HepG2 (cell line): ENCODE data around the gene ARG2. TPM values are rescaled to one million over a fixed set of nuclear protein-coding genes. Genes with fewer than 3 reads are reported as not detected.
A peak's percentile ranks its signal among the peaks of the same experiment; 100 is the strongest.

Source experiments
- CTCF ChIP-seq: sonication (generic); formaldehyde crosslinking; IDR thresholded peaks from 2 replicates; pipeline ENCODE4 v1.5.0; 2020; ENCODE audit warnings: mild to moderate bottlenecking, missing genetic modification reagents, moderate library complexity
- ELF4 ChIP-seq: sonication (generic); formaldehyde crosslinking; IDR thresholded peaks from 2 replicates; pipeline ENCODE4 v1.5.0; 2020; ENCODE audit warnings: missing genetic modification reagents, mild to moderate bottlenecking, moderate library complexity, borderline replicate concordance
- ETV5 ChIP-seq: IDR thresholded peaks from 2 replicates; pipeline ENCODE4 v1.6.1; 2018; ENCODE audit warnings: missing biosample characterization, missing genetic modification reagents, inconsistent platforms, borderline replicate concordance
- FIP1L1 ChIP-seq: fragments of 200-400 bp; formaldehyde crosslinking; IDR thresholded peaks from 2 replicates; pipeline ENCODE4 v1.6.1; 2018; ENCODE audit warnings: low read depth, mild to moderate bottlenecking, low read length, moderate library complexity, borderline replicate concordance; ENCODE audit not compliant: insufficient read depth
- FOXJ3 ChIP-seq: sonication (generic); formaldehyde crosslinking; IDR thresholded peaks from 2 replicates; pipeline ENCODE4 v1.4.0; 2020; ENCODE audit warnings: missing genetic modification reagents, mild to moderate bottlenecking, borderline replicate concordance
- HNRNPL ChIP-seq: fragments of 200-400 bp; formaldehyde crosslinking; IDR thresholded peaks from 2 replicates; pipeline ENCODE4 v1.6.1; 2017; ENCODE audit warnings: mild to moderate bottlenecking, low read depth, low read length
- HOXA3 ChIP-seq: sonication (generic); formaldehyde crosslinking; IDR thresholded peaks from 2 replicates; pipeline ENCODE4 v1.5.0; 2020; ENCODE audit warnings: missing genetic modification reagents
- KLF12 ChIP-seq: sonication (generic); formaldehyde crosslinking; IDR thresholded peaks from 2 replicates; pipeline ENCODE4 v1.4.0; 2020; ENCODE audit warnings: missing genetic modification reagents, borderline replicate concordance
- MTF2 ChIP-seq: sonication (generic); formaldehyde crosslinking; IDR thresholded peaks from 2 replicates; pipeline ENCODE4 v1.5.0; 2020; ENCODE audit warnings: missing genetic modification reagents, borderline replicate concordance
- PAWR ChIP-seq: sonication (generic); formaldehyde crosslinking; IDR thresholded peaks from 2 replicates; pipeline ENCODE4 v1.4.0; 2020; ENCODE audit warnings: missing genetic modification reagents, mild to moderate bottlenecking, borderline replicate concordance
- UBTF ChIP-seq: sonication (generic); formaldehyde crosslinking; IDR thresholded peaks from 2 replicates; pipeline ENCODE4 v1.4.0; 2020; ENCODE audit warnings: mild to moderate bottlenecking, missing genetic modification reagents
- ZBED4 ChIP-seq: sonication (generic); formaldehyde crosslinking; IDR thresholded peaks from 2 replicates; pipeline ENCODE4 v1.4.0; 2020; ENCODE audit warnings: missing genetic modification reagents, borderline replicate concordance
- ZNF235 ChIP-seq: sonication (generic); formaldehyde crosslinking; IDR thresholded peaks from 2 replicates; pipeline ENCODE4 v1.8.1; 2023; ENCODE audit warnings: mild to moderate bottlenecking, missing genetic modification reagents, borderline replicate concordance
- ZNF337 ChIP-seq: sonication (generic); formaldehyde crosslinking; IDR thresholded peaks from 2 replicates; pipeline ENCODE4 v1.5.1; 2020; ENCODE audit warnings: missing genetic modification reagents, low read depth, mild to moderate bottlenecking, borderline replicate concordance
- ZNF556 ChIP-seq: sonication (generic); formaldehyde crosslinking; IDR thresholded peaks from 2 replicates; pipeline ENCODE4 v1.4.0; 2020; ENCODE audit warnings: mild to moderate bottlenecking, missing genetic modification reagents, borderline replicate concordance
- ZNF674 ChIP-seq: sonication (generic); formaldehyde crosslinking; IDR thresholded peaks from 2 replicates; pipeline ENCODE4 v1.5.0; 2020; ENCODE audit warnings: low read depth, mild to moderate bottlenecking, missing genetic modification reagents
- ZNF776 ChIP-seq: sonication (generic); formaldehyde crosslinking; IDR thresholded peaks from 2 replicates; pipeline ENCODE4 v1.4.0; 2020; ENCODE audit warnings: mild to moderate bottlenecking, missing genetic modification reagents
- ZNF792 ChIP-seq: IDR thresholded peaks from 2 replicates; pipeline ENCODE4 v1.6.1; 2016
- polyA plus RNA-seq, 8 experiments: library from polyadenylated mRNA; depleted of rRNA in 3 of 8; stranded (reverse) in 7 of 8; unstranded in 1 of 8; fragments of >200 nt; fragmentation: Illumina TruSeq in 4 of 8; extraction: Trizol in 4 of 8; gene quantifications; 2 replicates each; pipeline versions ENCODE4 v1.2.1 to v1.2.3, GENCODE V29; 2011 to 2016; ENCODE audit warnings: low read depth in 4 of 8, missing spikeins in 1 of 8, mixed read lengths in 1 of 8; ENCODE audit not compliant: insufficient read depth in 1 of 8
- total RNA-seq, 5 experiments: library from RNA; depleted of rRNA; stranded (reverse); fragments of >200 nt; fragmentation: Illumina TruSeq; extraction: Trizol; gene quantifications; 2 replicates each; pipeline ENCODE4 v1.2.3, GENCODE V29; 2016; ENCODE audit warnings: low read depth in 1 of 5
- TF ChIP-seq, protein P1 (sequence below): sonication (generic); formaldehyde crosslinking; IDR thresholded peaks from 2 replicates; pipeline ENCODE4 v1.5.0; 2020; ENCODE audit warnings: missing genetic modification reagents

The ARG2 gene
- total and polyA plus RNA-seq, 2 of the 13 experiments (the other 11 are each of a cell fraction or from before 2014, with no cell fraction given): 37.5 to 73.6 TPM

GRCh38 chr14:67599698-67600561 lies 19.8 kb upstream of the ARG2 start, which contains the start of gene PIGH (continued):
- TF ChIP-seq ZNF235 (CRISPR knock-in tag) (no peak; the same call in none of the 2 replicates), ZNF337 (CRISPR knock-in tag) (no peak; the same call in 1 of the 2 replicates), FOXJ3 (CRISPR knock-in tag) (no peak), FIP1L1 (no peak), CTCF (CRISPR knock-in tag) (peak; percentile 76), KLF12 (CRISPR knock-in tag) (no peak), PAWR (CRISPR knock-in tag) (no peak), ZNF556 (no peak; the same call in 1 of the 2 replicates), HNRNPL (no peak), UBTF (peak; percentile 96), ZNF792 (CRISPR knock-in tag) (0 out of 2 replicates have a peak, but pooled peaks have one; percentile 38), HOXA3 (CRISPR knock-in tag) (peak; percentile 90), ZNF674 (no peak), ELF4 (CRISPR knock-in tag) (peak; percentile 73; the same call in 1 of the 2 replicates), ETV5 (CRISPR knock-in tag) (peak; percentile 89), ZNF776 (peak; percentile 34; the same call in 1 of the 2 replicates), ZBED4 (CRISPR knock-in tag) (no peak), MTF2 (CRISPR knock-in tag) (peak; percentile 92; the same call in 1 of the 2 replicates)
- TF ChIP-seq, protein P1, sequence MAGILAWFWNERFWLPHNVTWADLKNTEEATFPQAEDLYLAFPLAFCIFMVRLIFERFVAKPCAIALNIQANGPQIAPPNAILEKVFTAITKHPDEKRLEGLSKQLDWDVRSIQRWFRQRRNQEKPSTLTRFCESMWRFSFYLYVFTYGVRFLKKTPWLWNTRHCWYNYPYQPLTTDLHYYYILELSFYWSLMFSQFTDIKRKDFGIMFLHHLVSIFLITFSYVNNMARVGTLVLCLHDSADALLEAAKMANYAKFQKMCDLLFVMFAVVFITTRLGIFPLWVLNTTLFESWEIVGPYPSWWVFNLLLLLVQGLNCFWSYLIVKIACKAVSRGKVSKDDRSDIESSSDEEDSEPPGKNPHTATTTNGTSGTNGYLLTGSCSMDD (CRISPR knock-in tag): no peak
